ENCODE results near the gene NT5C3B.
"Not testable (repeated sequence)": the region's sequence is repeated elsewhere in the genome, so short reads cannot be mapped to it uniquely, and the experiment has no call there.

NT5C3B gene
- 23.2 to 39.3 (median 34.9) reads per million in 4 experiments for total RNA-seq

GRCh38 chr17:41835800-41836549, at the start of gene NT5C3B:
Gene NT5C3B, minus strand, starts transcription at chr17:41836232. Its CDS starts 39 bp downstream, at chr17:41836193.
- peak; percentile 45 for DNase-seq

- DNase-seq, result no peak
Observed at GRCh38 chr17:41885733-41886132, 49.7 kb upstream of the NT5C3B start.

DNA sequence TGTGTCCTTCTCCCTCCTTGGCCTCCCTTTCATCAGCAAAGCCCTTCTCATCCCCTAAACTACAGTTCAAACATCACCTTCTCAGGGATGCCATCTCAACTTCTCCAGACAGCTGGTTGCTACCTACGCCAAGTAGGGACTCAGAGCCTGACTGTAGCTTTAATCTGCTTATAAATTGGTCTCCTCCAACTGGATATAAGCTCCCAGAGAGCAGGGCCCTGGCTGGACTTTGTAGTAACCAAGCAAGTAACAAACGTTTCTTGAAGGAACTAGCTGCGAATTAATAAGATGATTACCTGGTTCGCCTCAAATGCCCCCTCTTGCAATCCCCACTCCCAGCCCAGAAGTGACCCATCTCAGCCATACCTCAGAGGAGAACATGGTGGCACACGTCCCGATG, 46.7 kb upstream of the NT5C3B start:
- DNase-seq, result no peak

DNA sequence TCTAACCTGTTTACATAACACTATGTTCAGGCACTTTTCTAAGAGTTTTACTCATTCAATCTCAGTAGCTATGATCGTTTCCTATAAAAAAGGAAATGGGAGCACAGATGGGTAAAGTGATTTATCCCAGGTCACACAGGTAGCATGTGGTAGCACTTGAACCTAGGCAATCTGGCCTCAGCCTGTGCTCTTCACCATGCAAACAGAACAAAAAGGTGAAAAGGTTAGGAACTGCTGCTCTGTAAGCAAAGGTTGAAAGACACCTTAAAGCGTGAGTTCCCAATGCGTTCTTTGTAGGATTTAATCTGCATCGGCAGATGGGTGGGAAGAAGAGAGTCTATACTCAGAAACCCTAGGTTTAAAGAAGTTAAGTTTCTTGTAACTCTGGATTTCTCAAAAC, 44.1 kb upstream of the NT5C3B start:
- DNase-seq, result no peak

GRCh38 chr17:41874293-41874670, 38.2 kb upstream of the NT5C3B start:
- not testable (repeated sequence) for DNase-seq

DNA sequence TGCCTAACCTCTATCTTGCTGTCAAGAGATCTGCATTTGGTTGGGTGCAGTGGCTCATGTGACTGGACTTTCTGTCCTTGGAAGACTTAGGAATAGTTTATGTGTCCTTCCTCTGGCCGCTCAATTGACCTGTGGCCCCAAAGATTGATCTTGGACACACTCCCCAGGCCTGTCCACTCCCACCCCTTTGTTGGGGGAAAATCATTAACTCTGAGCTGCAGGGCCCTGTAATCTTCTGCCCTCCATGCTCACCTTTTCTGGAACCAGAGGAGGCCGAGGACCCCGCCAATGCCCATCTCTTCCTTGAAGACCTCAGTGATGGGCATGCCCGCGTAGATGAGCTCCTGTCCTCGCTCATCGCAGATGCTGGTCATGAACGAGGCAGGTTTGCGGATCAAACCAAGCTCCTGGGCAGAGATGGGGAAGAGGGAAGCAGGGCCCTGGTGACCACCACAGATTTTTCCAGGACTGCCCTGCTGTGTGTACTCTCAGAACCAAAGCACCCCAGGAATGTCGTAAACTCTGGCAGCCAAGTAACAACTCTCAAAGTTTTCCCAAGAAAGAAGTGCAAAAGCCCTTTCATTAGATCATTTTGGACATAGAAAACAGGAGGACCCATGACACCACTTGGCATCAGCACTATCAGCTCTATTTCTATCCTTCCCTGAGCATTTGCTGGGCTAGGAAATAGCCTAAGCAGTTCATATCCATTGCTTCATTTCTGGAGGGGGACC, 37.7 kb upstream of the NT5C3B start:
- DNase-seq, result no peak

DNA sequence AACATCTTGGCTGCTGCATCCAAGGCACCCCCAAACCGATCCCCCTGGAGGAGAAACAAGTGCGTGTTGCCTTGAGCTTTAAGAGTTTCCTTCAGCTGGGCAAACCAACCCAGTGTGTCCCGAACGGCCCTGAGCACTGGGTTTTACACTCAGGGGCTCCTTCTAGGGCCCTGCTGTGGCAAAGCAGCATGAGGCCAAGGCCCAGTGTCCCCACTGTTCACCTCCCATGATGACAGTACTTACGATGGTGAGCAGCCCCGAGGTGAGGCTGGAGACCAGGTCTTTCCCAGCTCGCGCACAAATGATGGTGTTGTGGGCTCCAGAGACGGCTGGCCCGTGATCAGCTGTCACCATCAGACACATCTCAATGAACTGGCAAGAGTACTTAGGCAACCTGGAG, 35.8 kb upstream of the NT5C3B start:
- DNase-seq, result no peak

- no peak for DNase-seq
Observed at GRCh38 chr17:41870627-41871026, 34.6 kb upstream of the NT5C3B start.

- DNase-seq, result no peak
Observed at GRCh38 chr17:41870097-41870496, 34.1 kb upstream of the NT5C3B start.

DNA sequence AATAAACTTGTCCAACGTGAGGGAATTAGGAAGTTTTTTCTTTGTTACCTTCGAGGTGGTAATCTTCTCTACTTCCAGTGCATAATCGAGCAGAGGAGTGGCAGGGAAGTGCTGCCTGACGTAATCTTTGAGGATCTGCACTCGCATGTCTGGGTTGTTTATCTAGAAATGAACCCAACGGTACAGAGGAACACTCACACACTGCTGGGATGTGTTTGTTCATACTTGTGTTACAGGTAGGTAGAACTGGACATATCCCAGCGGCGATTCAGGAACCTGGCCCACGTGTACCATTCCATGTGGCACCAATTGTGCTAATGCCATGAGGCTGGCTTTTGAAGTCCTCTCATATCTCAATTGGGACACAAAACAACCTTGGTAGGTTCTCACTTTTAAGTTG, 33.4 kb upstream of the NT5C3B start:
- no peak for DNase-seq

- DNase-seq, result no peak
Observed at GRCh38 chr17:41868568-41868967, 32.5 kb upstream of the NT5C3B start.

DNA sequence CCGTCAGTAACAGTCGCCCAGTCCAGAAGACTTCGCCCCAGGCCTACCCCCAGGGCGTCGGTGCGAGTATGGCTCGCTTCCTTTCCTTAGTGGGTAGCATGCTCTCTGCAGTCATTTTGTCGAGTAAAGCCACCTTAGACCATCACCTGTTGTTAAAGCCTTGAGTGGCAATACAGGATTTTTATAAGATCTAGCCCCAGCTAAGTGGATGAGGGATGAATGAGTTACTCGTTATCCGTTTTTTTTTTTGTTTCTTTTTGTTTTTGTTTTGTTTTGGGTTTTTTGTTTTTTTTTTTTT, 29.5 kb upstream of the NT5C3B start:
- DNase-seq, result no peak

DNA sequence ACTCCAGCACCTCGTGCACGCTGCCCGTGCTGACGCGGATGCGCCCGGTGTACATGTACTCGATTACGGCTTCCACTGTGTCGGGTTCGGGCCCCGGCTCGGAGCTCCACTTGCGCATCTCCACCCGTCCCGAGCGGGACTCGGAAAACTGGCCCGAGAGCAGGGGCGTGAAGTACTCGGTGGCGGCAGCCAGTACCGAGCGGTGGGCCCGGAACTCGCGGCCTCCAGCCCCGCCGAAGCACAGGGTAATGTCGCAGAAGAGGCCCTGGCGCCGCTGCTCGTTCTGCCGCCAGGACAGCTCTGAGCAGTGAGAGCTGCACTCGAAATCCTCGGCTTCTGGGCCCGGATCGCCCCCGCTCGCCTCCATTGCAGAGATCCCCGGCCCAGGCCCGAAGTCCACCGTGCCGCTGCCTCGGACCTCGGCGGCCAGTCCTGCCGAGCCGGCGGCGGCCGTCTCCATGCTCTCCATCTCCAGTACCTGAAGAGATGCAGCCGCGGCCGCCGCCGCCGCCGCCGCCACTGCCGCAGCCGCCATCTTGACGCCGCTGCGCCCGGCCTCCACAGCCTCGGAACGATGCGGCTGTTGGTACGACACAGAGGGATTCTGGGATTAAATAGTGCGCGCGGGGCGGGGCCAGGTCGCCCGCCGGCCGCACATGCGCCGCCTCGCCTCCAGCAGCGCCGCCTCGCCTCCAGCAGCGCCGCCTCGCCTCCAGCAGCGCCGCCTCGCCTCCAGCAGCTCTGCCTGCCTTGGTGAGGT, 29.0 kb upstream of the NT5C3B start, which contains the start of gene KLHL11:
KLHL11 (minus strand) TSS at position 588 of the 760 bp plus-strand sequence; CDS start at position 535, 53 bp downstream.
- DNase-seq, result peak; percentile 73

- DNase-seq, result no peak
Observed at GRCh38 chr17:41864498-41864835, 28.4 kb upstream of the NT5C3B start.

DNA sequence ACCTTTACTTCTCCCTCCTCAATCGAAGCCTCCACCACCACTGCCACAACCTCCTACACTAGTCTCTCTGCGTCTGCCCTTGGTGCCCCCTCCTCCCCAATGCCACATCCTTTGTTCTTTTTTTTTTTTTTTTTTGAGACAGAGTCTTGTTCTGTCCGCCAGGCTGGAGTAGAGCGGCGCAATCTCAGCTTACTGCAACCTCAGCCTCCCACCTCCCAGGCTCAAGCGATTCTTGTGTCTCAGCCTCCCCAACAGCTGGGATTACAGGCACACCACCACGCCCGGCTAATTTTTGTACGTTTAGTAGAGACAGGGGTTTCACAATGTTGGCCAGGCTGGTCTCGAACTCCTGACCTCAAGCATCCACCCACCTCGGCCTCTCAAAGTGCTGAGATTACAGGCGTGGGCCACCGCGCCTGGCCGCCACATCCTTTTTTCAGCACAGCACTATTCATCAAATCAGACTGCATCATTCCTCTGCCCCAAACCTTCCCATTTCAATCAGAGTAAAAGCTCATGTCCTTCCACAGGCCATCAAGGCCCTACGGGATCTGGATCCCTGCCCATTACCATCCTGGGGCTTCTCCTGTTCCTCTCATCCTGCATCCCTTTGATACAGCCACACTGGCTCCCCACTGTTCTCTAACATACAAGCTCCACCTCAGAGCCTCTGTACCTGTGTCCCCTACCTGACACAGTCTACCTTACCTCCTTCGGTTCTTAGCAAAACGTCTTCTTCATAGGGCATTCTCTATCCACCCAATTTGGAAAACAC, 27.2 kb upstream of the NT5C3B start:
- DNase-seq, result no peak

GRCh38 chr17:41860254-41860931, 24.4 kb upstream of the NT5C3B start:
- DNase-seq, result no peak

DNA sequence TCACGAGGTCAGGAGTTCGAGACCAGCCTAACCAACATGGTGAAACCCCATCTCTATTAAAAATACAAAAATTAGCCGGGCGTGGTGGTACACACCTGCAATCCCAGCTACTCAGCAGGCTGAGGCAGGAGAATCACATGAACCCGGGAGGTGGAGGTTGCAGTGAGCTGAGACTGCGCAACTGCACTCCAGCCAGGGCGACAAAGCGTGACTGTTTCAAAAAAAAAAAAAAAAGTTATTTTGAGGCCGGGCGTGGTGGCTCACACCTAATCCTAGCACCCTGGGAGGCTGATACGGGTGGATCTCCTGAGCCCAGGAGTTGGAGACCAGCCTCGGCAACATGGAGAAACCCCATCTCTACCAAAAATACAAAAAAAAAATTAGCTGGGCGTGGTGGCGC, 15.3 kb upstream of the NT5C3B start:
- DNase-seq, result not testable (repeated sequence)

DNA sequence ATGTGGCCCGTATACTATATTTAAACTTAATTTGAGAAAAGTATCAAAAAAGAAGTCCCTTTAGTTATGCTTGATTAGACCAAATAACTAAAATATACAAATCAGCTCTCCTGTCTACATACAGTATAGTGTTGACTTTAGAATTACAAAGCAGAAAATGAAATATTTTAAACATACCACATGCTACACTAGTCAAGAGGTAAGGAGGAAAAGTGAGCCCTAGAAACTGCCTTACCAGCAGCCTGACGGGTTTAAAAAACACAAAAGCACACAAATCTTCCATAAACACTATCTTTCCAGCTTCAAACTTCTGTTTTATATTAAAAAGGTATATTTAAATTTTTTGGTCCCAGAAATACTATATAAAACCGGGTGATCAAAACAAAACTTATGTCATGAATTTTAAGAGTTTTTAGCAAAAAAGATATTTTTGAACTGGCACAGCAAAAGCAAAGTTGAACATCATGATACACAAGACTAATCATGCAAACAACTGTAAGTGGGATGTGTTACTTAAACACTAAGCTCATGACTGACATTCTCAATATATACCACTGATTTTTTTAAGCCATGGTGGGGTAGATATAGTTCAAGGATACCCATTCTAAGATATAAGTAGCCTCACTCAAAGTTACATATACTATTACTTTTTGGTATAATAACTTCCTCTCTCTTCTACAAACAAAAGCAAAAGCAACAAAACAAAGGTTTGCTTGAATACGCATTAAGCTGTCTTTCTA, 13.4 kb upstream of the NT5C3B start:
- no peak for DNase-seq

GRCh38 chr17:41848788-41849187, 12.8 kb upstream of the NT5C3B start:
- no peak for DNase-seq

GRCh38 chr17:41844971-41845370, 8.9 kb upstream of the NT5C3B start:
- no peak for DNase-seq

DNA sequence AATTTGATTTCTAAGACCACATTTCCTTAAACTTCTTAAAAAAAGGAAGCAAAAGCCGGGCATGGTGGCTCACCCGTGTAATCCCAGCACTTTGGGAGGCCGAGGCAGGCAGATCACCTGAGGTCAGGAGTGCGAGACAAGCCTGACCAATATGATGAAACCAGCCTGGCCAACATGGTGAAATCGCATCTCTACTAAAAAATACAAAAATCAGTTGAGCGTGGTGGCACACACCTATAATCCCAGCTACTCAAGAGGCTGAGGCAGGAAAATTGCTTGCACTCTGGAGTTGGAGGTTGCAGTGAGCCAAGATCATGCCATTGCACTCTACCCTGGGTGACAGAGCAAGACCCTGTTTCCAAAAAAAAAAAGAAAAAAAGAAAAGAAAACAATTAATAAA, 4.7 kb upstream of the NT5C3B start:
- DNase-seq, result not testable (repeated sequence)

DNA sequence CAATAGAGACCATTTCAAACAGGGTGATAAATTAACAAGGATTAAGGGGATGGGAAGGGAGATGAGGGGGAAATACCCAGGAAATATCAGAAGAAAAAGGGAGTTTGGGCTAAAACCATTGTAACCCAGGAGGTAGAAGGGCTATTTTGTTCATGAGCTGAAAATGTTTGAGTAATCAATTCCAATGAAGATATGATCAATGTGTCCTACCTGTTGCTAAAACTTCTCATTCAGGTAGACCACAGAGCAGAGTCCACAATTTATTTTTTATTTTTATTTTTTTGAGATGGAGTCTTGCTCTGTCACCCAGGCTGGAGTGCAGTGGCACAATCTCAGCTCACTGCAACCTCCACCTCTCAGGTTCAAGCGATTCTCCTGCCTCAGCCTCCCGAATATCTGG, 3.4 kb upstream of the NT5C3B start:
- not testable (repeated sequence) for DNase-seq

Data from effector CD8-positive, alpha-beta T cell (primary cell).